ENCODE measurements around the gene MOB1B. TPM values are rescaled to one million over a fixed set of nuclear protein-coding genes. Genes with fewer than 3 reads are reported as not detected.

Gene MOB1B
- total RNA-seq, 2 experiments from 2014 or later: 14.4 to 16.2 TPM

DNA sequence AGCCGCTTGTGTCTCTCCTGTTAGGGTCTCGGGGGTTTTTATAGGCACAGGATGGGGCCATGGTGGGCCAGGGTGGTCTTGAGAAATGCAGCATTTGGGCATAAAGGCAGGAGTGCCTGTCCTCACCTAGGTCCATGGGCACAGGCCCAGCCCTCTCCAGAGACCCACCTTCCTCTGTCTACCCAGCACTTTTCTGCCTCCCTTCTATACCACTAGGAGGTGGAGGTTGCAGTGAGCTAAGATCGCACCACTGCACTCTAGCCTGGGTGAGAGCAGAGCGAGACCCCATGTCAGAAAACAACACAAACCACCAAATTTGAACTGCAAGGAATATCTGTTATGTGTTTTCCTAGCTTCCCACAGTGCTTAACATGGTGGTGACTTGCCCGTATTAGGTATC lies 38.0 kb downstream of the MOB1B start:
- Mint-ChIP-seq H3K36me3 (ENCODE audit: low read depth) (peaks cover 8% of the 10 kb centered on the region), H3K4me3 (no peak overlapping the region), H3K27me3 (ENCODE audit: low read depth) (no peaks in the 10 kb centered on the region), H3K9me3 (no peaks in the 10 kb centered on the region), H3K4me1 (ENCODE audit: low read depth) (peaks cover 26% of the 10 kb centered on the region), H3K27ac (no peak overlapping the region)
- intact Hi-C loops (cut with micrococcal nuclease): no loop called here
- DNase-seq: no peak
- CTCF ChIA-PET: interaction anchor here (0.6 kb wide), 1 partner anchor 8 kb away, joined by 4 read pairs; no protein-coding TSS in a partner anchor

DNA sequence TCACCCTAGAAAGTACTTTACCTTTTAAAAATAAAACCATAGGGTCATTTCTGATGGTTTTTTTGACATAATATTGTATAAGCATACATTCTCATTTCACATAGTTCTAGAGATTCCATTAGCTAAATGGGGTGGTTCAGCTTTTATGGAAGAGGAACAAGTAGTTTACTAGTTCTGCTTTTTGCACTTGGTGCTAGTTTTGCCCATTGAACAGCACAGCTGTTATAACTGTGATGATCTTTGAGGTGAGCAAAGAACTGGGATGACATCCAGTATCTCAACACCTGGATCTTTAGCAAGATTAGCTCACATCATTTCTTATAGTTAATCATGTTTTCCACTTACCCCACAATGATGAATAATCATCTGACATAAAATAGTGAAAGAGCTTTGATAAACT lies 40.9 kb downstream of the MOB1B start:
- no peak overlapping the region for H3K4me3 Mint-ChIP-seq
- intact Hi-C loops (cut with micrococcal nuclease): no loop called here
- CTCF ChIA-PET: interaction anchor here (1.1 kb wide), 1 partner anchor 24 kb away, joined by 3 read pairs; no protein-coding TSS in a partner anchor
- H3K27ac Mint-ChIP-seq: no peak overlapping the region
- peaks cover 16% of the 10 kb centered on the region for H3K4me1 Mint-ChIP-seq (ENCODE audit: low read depth)
- H3K9me3 Mint-ChIP-seq: no peaks in the 10 kb centered on the region
- H3K27me3 Mint-ChIP-seq (ENCODE audit: low read depth): no peaks in the 10 kb centered on the region
- DNase-seq: no peak
- peaks cover 6% of the 10 kb centered on the region for H3K36me3 Mint-ChIP-seq (ENCODE audit: low read depth)

DNA sequence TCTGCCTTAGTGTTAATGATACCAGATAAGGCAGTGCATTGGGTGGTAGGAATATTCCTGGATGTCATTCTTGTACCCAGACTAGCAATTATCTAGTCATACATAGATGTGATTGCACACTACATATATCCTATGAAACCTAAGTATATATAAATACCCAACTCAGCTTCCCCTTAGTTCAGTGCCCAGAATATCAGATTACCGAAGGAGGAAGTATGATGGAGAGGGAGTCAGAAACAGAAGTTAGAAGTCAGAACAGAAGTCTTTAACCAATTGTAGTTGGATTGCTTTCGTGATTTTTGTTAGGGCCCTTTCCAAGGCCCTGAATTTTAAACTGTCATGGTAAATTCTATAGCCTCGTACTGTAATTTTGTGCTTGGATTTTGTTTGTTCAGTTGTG lies 42.9 kb downstream of the MOB1B start:
- Mint-ChIP-seq H3K9me3 (no peaks in the 10 kb centered on the region), H3K4me3 (no peak overlapping the region), H3K36me3 (ENCODE audit: low read depth) (peaks cover 3% of the 10 kb centered on the region), H3K27me3 (ENCODE audit: low read depth) (no peaks in the 10 kb centered on the region), H3K4me1 (ENCODE audit: low read depth) (peaks cover 15% of the 10 kb centered on the region), H3K27ac (no peak overlapping the region)
- no peak for DNase-seq
- intact Hi-C loops (cut with micrococcal nuclease): no loop called here
- CTCF ChIA-PET: no interaction called here

DNA sequence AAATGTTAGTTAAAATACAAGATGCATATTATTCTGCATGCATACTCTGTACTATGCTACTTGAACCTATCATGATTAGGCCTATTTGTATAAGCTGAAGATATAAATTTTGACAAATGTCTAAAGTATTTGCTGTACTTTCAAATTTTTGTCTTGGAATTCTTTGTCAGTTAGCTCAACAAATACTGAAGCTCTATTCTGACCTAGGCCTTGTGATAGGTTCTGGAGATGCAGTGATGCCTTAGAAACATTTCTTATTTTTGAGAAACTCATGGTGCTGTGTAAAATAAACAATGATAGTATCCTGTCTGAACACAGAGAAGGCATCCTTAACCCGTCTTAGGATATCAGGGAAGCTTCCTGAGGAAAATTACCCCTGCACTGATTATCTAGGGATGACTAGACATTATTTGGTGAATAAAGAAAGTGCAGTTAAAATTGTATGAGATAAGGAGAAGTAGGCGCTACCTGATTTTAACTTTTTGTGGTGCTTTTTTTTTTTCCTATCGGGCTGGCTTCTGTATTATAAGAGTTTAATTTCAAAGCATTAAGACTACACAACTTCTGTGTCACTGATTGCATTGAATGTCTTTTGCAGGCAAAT lies 43.4 kb downstream of the MOB1B start:
- Mint-ChIP-seq H3K4me1 (ENCODE audit: low read depth) (peaks cover 14% of the 10 kb centered on the region), H3K9me3 (no peaks in the 10 kb centered on the region), H3K27me3 (ENCODE audit: low read depth) (no peaks in the 10 kb centered on the region), H3K36me3 (ENCODE audit: low read depth) (peaks cover 2% of the 10 kb centered on the region), H3K4me3 (no peak overlapping the region), H3K27ac (no peak overlapping the region)
- no peak for DNase-seq
- CTCF ChIA-PET: no interaction called here
- intact Hi-C loops (cut with micrococcal nuclease): no loop called here

DNA sequence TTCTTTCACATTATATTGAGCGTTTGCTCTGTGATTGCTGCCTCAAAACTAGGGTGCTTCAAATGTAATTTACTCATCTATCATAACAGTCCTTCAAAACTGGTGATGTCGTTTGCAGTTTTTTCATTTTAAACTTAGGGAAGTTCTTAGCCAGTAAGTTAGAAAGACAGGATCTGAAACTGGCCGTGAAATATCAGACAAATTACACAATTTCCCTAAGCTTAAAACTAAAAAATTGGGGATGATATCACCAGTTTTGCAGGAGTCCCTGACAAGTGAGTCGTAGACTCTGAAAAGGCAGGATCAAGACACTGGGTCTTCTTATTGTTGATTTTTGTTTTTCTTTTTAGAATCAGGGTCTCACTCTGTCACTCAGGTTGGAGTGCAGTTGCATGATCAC lies 44.8 kb downstream of the MOB1B start:
- CTCF ChIA-PET: no interaction called here
- Mint-ChIP-seq H3K27ac (no peak overlapping the region), H3K9me3 (no peaks in the 10 kb centered on the region), H3K4me1 (ENCODE audit: low read depth) (peaks cover 14% of the 10 kb centered on the region), H3K27me3 (ENCODE audit: low read depth) (no peaks in the 10 kb centered on the region), H3K4me3 (no peak overlapping the region), H3K36me3 (ENCODE audit: low read depth) (peaks cover 2% of the 10 kb centered on the region)
- intact Hi-C loops (cut with micrococcal nuclease): no loop called here
- no peak for DNase-seq

DNA sequence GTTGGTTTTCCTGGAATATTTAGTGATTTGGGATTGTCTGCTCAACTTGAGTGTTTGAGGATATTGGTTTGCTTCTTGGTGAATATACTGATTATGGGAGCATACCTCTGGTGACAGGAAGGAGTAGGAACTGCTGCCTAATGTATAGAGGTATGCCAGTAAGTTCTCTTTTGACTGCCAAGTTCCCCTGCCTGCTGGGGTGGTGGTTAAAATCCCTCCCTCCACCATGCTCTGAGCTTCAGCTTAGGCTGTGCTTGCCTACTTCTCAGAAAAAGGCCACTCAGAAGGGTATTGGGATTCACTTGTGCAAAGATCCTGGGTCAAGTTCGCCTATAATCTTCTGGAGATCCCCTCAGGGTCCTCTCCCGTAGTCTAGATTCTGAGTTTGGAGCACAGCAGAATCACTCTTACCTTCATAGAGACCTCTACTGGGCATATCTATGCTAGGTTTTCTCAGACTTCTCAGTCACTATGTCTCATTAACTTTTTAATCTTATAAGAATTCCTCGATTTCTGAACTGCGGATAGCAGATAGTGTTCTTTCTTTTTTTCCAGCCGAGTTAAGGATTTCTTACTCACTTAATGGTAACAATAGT lies 46.6 kb downstream of the MOB1B start:
- Mint-ChIP-seq H3K4me1 (ENCODE audit: low read depth) (peaks cover 12% of the 10 kb centered on the region), H3K27me3 (ENCODE audit: low read depth) (no peaks in the 10 kb centered on the region), H3K36me3 (ENCODE audit: low read depth) (peaks cover 2% of the 10 kb centered on the region), H3K27ac (no peak overlapping the region), H3K4me3 (no peak overlapping the region), H3K9me3 (no peaks in the 10 kb centered on the region)
- DNase-seq: no peak
- CTCF ChIA-PET: interaction anchor here (1.1 kb wide), 1 partner anchor 9 kb away, joined by 3 read pairs; no protein-coding TSS in a partner anchor
- intact Hi-C loops (cut with micrococcal nuclease): loop anchor here (1.0 kb wide), 1 partner anchor 296 kb away; no protein-coding TSS in a partner anchor

DNA sequence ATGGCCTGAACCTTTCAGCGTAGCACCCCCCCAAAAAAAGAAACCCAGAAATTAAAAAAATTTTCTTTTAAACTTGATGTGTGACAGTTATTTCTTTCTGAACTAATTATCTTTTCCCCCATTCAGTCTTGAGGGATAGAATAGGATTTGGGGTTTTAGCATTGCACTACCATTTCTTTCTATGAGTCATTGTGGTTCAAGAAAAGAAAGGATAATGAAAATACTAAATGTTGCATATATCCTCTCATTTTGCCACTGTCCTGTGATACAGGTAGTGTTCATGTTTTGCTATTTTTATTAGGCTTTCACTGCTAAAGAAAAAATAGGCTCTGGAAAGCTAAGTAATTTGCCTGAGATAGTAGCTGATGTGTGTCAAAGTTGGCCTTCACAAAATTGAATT lies 51.9 kb downstream of the MOB1B start:
- no peaks in the 10 kb centered on the region for H3K27me3 Mint-ChIP-seq (ENCODE audit: low read depth)
- no peaks in the 10 kb centered on the region for H3K9me3 Mint-ChIP-seq
- H3K4me1 Mint-ChIP-seq (ENCODE audit: low read depth): peaks cover 11% of the 10 kb centered on the region
- DNase-seq: no peak
- intact Hi-C loops (cut with micrococcal nuclease): no loop called here
- CTCF ChIA-PET: no interaction called here
- no peaks in the 10 kb centered on the region for H3K36me3 Mint-ChIP-seq (ENCODE audit: low read depth)
- no peak overlapping the region for H3K4me3 Mint-ChIP-seq
- no peak overlapping the region for H3K27ac Mint-ChIP-seq

DNA sequence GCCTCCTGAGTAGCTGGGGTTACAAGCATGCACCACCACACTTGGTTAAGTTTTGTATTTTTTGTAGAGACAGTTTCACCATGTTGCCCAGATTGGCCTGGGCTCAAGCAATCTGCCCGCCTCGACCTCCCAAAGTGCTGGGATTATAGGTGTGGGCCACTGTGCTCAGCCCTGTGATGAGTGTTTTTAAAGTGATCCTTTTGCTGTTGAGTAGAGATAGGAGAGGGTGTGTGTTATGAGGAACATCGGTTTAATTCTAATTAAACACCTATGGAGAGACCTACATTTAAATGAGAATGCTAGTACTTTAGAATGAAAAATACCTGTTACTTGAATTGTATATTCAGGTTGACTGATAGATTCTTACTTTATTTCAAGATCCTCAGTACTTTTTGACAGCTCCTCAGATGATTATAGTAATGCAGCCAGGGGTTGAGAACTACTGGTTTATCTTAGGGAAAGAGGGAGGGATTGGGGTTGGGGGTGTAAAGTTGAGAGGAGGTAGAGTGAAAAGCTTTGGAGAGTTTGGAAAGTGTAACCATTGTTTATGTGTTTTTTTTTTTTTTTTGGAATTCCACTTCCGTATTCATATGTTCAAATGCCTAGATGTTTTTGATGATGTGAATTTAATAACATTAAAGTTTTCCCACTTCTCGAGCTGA lies 54.5 kb downstream of the MOB1B start:
- CTCF ChIA-PET: no interaction called here
- H3K4me3 Mint-ChIP-seq: no peak overlapping the region
- no peaks in the 10 kb centered on the region for H3K27me3 Mint-ChIP-seq (ENCODE audit: low read depth)
- no peak for DNase-seq
- H3K9me3 Mint-ChIP-seq: no peaks in the 10 kb centered on the region
- no peak overlapping the region for H3K27ac Mint-ChIP-seq
- peaks cover 8% of the 10 kb centered on the region for H3K4me1 Mint-ChIP-seq (ENCODE audit: low read depth)
- intact Hi-C loops (cut with micrococcal nuclease): no loop called here
- H3K36me3 Mint-ChIP-seq (ENCODE audit: low read depth): no peaks in the 10 kb centered on the region

DNA sequence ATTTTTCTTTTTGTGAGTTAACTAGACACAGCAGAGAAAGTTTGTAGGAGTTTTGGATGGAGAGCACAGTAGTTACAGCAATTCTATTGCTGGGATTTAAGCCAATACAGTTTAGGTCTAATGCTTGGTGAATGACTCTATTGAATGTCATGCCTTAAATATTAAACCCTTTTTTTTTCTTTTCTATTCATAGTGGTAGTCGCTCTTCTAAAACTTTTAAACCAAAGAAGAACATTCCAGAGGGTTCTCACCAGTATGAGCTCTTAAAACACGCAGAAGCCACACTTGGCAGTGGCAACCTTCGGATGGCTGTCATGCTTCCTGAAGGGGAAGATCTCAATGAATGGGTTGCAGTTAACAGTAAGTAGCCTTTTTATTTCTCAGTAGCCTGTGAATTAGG lies 56.5 kb downstream of the MOB1B start:
- no peak for DNase-seq
- H3K4me3 Mint-ChIP-seq: no peak overlapping the region
- H3K27me3 Mint-ChIP-seq (ENCODE audit: low read depth): no peaks in the 10 kb centered on the region
- intact Hi-C loops (cut with micrococcal nuclease): no loop called here
- peaks cover 3% of the 10 kb centered on the region for H3K4me1 Mint-ChIP-seq (ENCODE audit: low read depth)
- H3K27ac Mint-ChIP-seq: no peak overlapping the region
- H3K36me3 Mint-ChIP-seq (ENCODE audit: low read depth): peaks cover 1% of the 10 kb centered on the region
- CTCF ChIA-PET: interaction anchor here (0.8 kb wide), 1 partner anchor 50 kb away, joined by 3 read pairs; no protein-coding TSS in a partner anchor
- H3K9me3 Mint-ChIP-seq: no peaks in the 10 kb centered on the region

DNA sequence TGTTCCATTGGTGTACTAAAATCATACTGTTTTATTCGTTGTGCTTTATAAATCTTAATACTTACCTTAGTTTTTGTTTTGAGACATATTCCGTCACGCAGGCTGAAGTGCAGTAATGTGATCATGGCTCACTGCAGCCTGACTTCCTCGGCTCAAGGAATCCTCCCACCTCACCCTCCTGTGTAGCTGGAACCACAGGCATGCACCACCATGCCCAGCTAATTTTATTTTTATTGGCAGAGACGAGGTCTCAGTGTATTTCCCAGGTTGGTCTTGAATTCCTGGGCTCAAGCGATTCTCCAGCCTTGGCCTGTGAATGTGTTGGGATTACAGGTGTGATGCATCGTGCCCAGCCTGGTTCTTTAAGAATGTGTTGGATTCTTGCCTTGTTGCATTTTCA lies 66.9 kb downstream of the MOB1B start:
- DNase-seq: no peak
- intact Hi-C loops (cut with micrococcal nuclease): no loop called here
- Mint-ChIP-seq H3K4me1 (ENCODE audit: low read depth) (peaks cover 14% of the 10 kb centered on the region), H3K9me3 (no peaks in the 10 kb centered on the region), H3K27ac (no peak overlapping the region), H3K27me3 (ENCODE audit: low read depth) (no peaks in the 10 kb centered on the region), H3K36me3 (ENCODE audit: low read depth) (peaks cover 6% of the 10 kb centered on the region), H3K4me3 (no peak overlapping the region)
- CTCF ChIA-PET: no interaction called here

DNA sequence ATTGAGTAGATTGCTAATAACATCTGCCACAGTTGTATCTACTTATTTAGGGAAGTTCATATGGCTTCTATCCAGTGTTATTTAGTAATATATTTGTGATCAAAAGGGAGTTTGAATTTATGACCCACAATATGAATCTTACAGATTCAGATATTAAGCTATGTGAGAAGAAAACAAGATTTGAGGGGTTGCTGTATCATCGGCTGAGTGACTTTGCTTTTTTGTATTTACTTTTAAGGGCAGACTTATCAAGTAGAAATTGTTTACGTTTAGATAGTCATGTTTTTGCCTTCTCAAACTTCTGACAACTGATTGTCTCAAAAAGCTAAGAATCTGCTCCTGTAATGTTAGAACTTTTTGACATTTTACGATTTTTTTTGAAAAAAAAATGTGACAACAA lies 74.1 kb downstream of the MOB1B start:
- Mint-ChIP-seq H3K4me3 (no peak overlapping the region), H3K9me3 (no peaks in the 10 kb centered on the region), H3K4me1 (ENCODE audit: low read depth) (peaks cover 3% of the 10 kb centered on the region), H3K27ac (no peak overlapping the region), H3K36me3 (ENCODE audit: low read depth) (peaks cover 4% of the 10 kb centered on the region), H3K27me3 (ENCODE audit: low read depth) (no peaks in the 10 kb centered on the region)
- DNase-seq: no peak
- CTCF ChIA-PET: no interaction called here
- intact Hi-C loops (cut with micrococcal nuclease): no loop called here

DNA sequence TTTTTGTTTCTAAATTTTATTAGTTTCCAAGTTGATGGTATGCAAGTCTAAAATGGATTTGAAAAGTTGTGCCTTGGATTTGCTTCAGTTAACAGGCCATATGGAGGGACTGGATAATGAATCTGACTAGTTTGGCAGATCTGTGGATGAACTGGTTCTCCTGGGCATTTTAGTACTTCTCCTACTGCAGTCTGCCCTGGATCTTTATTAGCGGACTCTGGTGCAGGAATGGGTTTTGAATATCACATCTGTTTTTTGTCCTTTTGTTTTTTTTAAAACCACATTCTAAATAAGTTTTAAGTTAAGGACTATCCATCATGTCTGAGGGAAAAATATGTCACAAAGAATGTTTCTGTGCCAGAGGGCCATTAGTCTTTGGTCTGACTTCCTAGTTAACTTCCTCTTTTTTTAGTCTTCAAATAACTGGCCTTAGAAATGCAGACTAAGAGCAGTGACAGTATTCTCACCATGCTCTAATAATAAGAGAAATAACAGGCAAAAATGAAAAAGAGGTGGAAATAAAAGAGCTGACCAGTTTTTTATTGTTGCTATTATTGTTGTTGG lies 77.4 kb downstream of the MOB1B start:
- no peak for DNase-seq
- H3K36me3 Mint-ChIP-seq (ENCODE audit: low read depth): no peaks in the 10 kb centered on the region
- intact Hi-C loops (cut with micrococcal nuclease): no loop called here
- H3K27me3 Mint-ChIP-seq (ENCODE audit: low read depth): no peaks in the 10 kb centered on the region
- CTCF ChIA-PET: no interaction called here
- H3K4me3 Mint-ChIP-seq: no peak overlapping the region
- H3K27ac Mint-ChIP-seq: no peak overlapping the region
- H3K4me1 Mint-ChIP-seq (ENCODE audit: low read depth): no peaks in the 10 kb centered on the region
- no peaks in the 10 kb centered on the region for H3K9me3 Mint-ChIP-seq

DNA sequence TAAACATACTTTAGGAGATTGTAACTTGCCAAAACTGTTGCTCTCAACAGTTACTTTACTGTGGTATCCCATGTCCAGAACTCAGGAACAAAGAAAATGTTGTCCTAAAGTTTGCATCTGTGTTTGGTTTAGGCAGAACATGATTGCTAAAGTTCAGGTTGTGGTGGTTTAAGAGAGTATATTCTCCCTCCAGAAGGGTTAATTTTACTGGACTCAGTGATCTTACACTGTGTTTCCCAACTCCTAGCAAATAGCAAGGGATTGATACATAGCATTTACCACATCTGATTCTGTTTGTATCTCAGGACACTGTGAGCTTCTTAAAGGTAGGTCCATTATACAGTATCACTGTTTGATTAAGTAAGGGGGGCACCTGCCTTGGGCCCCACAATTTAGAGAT lies 78.0 kb downstream of the MOB1B start:
- Mint-ChIP-seq H3K36me3 (ENCODE audit: low read depth) (no peaks in the 10 kb centered on the region), H3K4me3 (no peak overlapping the region), H3K27me3 (ENCODE audit: low read depth) (no peaks in the 10 kb centered on the region), H3K27ac (no peak overlapping the region), H3K9me3 (no peaks in the 10 kb centered on the region), H3K4me1 (ENCODE audit: low read depth) (no peaks in the 10 kb centered on the region)
- no peak for DNase-seq
- intact Hi-C loops (cut with micrococcal nuclease): no loop called here
- CTCF ChIA-PET: no interaction called here
